T-helper 1 cell treated with Interleukin-12 subunit alpha and Interleukin-12 subunit beta and Interleukin-4 antibody, amounts not matched to agents 30 μg/mL and 1 μg/mL, for 36 hours (primary cell): Measurements from ENCODE around the gene STRADB.
"Not testable (repeated sequence)": the region's sequence is repeated elsewhere in the genome, so short reads cannot be mapped to it uniquely, and the experiment has no call there.

ENCODE experiments used
- H3K27ac Mint-ChIP-seq: one replicate; pipeline ENCODE4 v1.8.0; 2021; ENCODE audit warnings: mild to moderate bottlenecking, mixed read lengths
- H3K27me3 Mint-ChIP-seq: one replicate; pipeline ENCODE4 v1.8.0; 2021; ENCODE audit warnings: low read depth, mixed read lengths
- H3K36me3 Mint-ChIP-seq: one replicate; pipeline ENCODE4 v1.8.0; 2021; ENCODE audit warnings: low read depth, mixed read lengths
- H3K4me1 Mint-ChIP-seq: one replicate; pipeline ENCODE4 v1.8.0; 2021; ENCODE audit warnings: low read depth, mixed read lengths
- H3K4me3 Mint-ChIP-seq: one replicate; pipeline ENCODE4 v1.8.0; 2021; ENCODE audit warnings: mild to moderate bottlenecking, moderate library complexity, mixed read lengths
- H3K9me3 Mint-ChIP-seq: one replicate; pipeline ENCODE4 v1.8.0; 2021; ENCODE audit warnings: mixed read lengths

STRADB gene

DNA sequence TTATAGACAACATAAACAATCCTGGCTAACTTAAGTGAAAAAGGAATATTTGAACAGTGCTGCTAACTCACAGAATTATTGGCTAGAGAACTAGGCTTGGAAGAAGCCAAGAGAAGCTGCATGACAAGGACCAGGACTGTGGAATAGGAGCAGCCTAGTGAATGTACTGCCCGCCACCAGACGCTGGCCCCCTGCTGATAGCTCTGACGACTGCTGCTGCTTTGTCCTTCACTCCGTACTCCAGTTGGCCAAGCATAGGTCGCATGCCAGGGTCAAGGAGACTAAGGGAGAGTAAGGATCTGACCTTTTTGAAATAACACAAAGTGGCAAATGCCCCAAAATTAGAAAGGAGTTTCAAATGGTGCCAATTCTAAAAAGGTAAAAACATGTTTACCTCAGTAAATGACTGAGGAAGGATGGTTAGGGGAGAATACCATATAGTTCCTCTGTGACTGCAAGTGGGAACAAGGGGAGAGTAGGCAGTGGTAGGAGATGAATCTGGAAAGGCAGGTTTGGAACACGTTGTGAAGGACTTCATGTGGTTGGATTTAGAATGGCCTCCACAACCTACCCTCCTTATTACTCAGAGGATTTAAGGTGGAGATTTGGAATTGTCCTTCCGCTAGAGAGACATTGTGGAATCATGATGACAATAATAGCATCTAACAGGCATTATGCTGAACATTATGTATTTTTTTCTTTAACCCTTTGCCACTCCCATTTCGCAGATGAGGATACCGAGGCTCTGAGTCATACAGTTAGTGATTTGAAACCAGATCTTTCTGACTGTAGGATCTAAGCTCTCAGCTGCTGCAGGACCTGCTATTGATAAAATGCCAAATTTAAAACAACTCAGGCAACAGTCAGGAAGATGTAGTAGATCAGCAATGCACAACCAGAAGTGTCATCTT lies 19.5 kb downstream of the STRADB start:
- H3K27ac Mint-ChIP-seq: no peak overlapping the region
- H3K9me3 Mint-ChIP-seq: no peaks in the 10 kb centered on the region
- peaks cover 2% of the 10 kb centered on the region for H3K4me1 Mint-ChIP-seq
- H3K36me3 Mint-ChIP-seq: peaks cover 17% of the 10 kb centered on the region
- H3K4me3 Mint-ChIP-seq: no peak overlapping the region
- no peaks in the 10 kb centered on the region for H3K27me3 Mint-ChIP-seq

DNA sequence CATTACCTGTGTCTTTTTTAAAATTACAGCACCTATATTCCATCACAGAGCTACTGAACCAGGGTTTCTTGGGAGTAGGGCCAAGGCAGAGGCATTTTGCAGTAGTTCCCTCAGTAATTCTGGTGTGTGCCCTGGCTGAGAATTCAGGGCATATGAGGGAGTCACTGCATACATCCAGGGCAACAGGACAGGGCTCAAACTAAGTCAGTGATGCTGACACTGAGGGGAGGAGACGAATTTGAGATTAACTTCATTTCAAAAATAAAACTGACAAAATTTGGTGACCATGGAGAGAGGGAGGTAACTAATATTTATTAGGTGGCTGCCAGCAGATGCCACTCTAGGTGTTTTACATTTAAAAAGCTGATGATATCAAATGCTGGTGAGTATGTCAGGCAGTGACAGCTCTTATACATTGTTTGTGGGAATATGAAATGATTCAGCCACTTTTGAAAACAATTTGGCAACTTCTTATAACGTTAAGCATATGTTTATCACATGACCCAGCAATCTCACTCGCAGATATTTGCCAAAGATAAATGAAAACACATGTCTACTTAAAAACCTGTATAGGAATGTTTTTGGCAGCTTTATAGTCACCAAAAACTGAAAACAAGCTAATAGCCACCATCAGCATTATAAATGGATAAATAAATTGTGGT lies 20.3 kb downstream of the STRADB start:
- Mint-ChIP-seq H3K27ac (no peak overlapping the region), H3K9me3 (no peaks in the 10 kb centered on the region), H3K4me1 (peaks cover 2% of the 10 kb centered on the region), H3K27me3 (no peaks in the 10 kb centered on the region), H3K4me3 (no peak overlapping the region), H3K36me3 (peaks cover 17% of the 10 kb centered on the region)

DNA sequence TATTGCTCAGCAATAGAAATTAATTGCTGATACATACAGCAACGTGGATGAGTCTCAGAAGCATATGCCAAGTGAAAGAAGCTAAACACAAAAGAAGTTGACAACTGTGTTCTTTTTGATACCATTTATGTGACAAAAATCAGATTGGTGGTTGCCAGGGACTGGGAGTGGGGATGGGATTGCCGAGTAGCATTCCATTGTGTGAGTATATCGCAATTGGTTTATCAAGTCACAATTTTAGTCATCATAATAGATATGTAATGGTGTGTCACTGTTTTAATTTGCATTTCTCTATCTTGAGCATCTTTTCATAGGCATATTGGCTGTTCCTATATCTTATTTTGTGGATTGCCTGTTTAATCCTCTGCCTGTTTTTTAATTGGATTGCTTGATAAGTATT lies 20.9 kb downstream of the STRADB start:
- H3K4me3 Mint-ChIP-seq: no peak overlapping the region
- H3K27ac Mint-ChIP-seq: no peak overlapping the region
- H3K9me3 Mint-ChIP-seq: no peaks in the 10 kb centered on the region
- H3K27me3 Mint-ChIP-seq: no peaks in the 10 kb centered on the region
- H3K36me3 Mint-ChIP-seq: peaks cover 17% of the 10 kb centered on the region
- H3K4me1 Mint-ChIP-seq: peaks cover 2% of the 10 kb centered on the region

DNA sequence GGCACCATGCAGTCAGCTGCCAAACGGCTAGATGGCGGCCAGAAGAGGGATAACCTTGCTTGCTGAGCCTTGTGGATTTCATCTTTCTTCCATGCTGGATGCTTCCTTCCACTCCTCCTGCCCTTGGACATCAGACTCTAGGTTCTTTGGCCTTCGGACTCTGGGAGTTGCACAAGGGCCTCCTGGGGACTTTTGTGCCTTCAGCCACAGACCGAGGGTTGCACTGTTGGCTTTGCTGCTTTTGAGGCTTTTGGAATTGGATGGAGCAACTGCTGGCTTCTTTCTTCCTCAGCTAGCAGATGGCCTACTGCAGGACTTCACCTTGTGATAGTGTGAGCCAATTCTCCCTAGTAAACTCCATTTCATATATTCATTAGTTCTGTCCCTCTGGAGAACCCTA lies 31.0 kb downstream of the STRADB start:
- Mint-ChIP-seq H3K27ac (no peak overlapping the region), H3K9me3 (peaks cover 7% of the 10 kb centered on the region), H3K4me1 (no peaks in the 10 kb centered on the region), H3K4me3 (no peak overlapping the region), H3K27me3 (no peaks in the 10 kb centered on the region), H3K36me3 (peaks cover 2% of the 10 kb centered on the region)

DNA sequence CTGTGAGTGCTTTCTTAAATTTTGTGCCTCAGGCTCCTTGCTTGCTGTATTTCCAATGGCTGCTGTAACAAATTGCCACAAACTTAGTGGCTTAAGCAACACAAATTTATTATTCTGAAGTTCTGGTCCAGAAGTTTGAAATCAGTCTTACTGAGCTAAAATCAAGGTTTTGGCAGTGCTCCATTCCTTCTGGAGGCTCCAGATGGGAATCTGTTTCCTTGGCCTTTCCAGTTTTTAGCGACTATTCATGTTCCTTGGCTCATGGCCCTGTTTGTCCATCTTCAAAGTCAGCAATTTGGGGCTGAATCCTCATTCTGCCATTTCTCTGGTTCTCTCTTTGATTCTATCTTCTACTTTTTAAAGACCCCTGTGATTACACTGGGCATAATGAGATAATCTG lies 31.8 kb downstream of the STRADB start:
- Mint-ChIP-seq H3K4me1 (no peaks in the 10 kb centered on the region), H3K27ac (no peak overlapping the region), H3K27me3 (no peaks in the 10 kb centered on the region)

DNA sequence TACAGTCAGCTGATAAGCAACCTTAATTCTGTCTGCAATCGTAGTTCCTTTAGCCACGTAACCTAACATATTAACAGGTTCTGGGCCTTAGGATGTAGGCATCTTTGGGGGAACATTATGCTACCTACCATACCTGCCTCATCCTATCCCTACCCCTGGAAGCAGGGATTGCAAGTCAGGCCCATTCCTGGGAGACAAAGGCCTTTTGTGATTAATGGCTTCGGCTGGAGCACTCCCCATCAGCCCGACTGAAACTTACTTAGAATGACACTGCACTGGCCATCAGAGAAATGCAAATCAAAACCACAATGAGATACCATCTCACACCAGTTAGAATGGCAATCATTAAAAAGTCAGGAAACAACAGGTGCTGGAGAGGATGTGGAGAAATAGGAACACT lies 32.2 kb downstream of the STRADB start:
- H3K36me3 Mint-ChIP-seq, H3K4me3 Mint-ChIP-seq, H3K27me3 Mint-ChIP-seq, H3K9me3 Mint-ChIP-seq, H3K27ac Mint-ChIP-seq, H3K4me1 Mint-ChIP-seq: not testable (repeated sequence)

More for the DNA sequence above, 31.8 kb downstream of the STRADB start:
- peaks cover 7% of the 10 kb centered on the region for H3K9me3 Mint-ChIP-seq
- H3K36me3 Mint-ChIP-seq: peaks cover 2% of the 10 kb centered on the region
- no peak overlapping the region for H3K4me3 Mint-ChIP-seq

DNA sequence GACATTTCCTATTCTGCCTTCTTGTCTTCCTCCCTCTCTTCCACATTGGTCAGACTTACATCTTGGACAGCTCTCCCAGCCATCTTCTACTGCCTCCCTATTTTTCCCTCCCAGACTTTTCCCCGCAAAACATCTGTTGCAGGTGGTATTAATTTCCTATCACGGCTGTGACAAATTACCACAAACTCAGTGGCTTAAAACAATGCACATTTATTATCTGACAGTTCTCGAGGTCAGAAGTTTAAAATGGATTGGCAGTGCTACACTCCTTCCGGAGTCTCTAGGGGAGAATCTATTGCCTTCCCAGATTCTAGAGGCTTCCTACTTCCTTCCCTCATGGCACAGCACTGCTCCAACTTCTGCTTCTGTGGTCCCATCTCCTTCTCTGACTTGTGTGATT lies 33.3 kb downstream of the STRADB start:
- Mint-ChIP-seq H3K36me3 (peaks cover 2% of the 10 kb centered on the region), H3K27me3 (no peaks in the 10 kb centered on the region), H3K4me3 (no peak overlapping the region), H3K9me3 (peaks cover 7% of the 10 kb centered on the region), H3K27ac (no peak overlapping the region), H3K4me1 (no peaks in the 10 kb centered on the region)

DNA sequence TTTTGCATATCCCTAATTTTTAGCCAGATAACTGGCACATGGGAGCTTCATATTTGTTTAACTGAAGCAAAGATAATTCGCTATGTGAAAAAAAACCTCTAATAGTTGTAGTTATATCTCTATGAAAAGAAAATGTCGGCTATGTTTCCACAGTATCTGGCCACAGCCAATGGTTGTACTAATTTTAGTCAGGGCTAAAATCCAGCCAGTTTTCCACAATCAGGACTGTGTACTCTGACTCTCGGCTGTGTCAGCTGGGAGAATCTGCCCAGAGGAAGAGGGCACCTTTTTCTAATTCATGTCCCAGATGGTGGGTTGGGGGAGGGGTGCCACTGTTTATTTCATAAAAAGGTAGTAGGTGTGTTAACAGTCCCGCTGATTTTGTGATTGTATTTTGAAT lies 38.8 kb downstream of the STRADB start:
- Mint-ChIP-seq H3K36me3 (no peaks in the 10 kb centered on the region), H3K27me3 (peaks cover 22% of the 10 kb centered on the region), H3K27ac (no peak overlapping the region), H3K4me3 (no peak overlapping the region), H3K9me3 (peaks cover under 1% of the 10 kb centered on the region), H3K4me1 (no peaks in the 10 kb centered on the region)

DNA sequence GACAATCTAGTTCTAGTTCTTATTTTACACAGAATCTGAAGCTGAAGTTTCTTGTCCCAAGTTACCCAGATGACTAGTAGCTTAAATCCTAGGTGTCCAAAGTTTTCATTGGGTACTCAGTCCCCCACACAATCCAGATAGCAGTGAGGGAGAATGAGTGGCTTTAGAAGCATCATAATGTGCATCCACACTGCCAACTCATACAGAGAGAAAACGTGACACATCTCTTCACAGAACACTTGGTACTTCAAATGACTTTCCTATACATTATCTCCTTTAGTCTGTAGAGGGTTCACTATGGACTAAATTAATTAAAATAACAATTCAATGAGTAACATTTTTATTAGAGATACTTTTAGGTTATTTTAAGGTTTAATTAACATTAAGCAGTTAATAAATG lies 45.2 kb downstream of the STRADB start:
- no peak overlapping the region for H3K4me3 Mint-ChIP-seq
- H3K27ac Mint-ChIP-seq: no peak overlapping the region
- H3K36me3 Mint-ChIP-seq: peaks cover 5% of the 10 kb centered on the region
- peaks cover 33% of the 10 kb centered on the region for H3K27me3 Mint-ChIP-seq
- no peaks in the 10 kb centered on the region for H3K4me1 Mint-ChIP-seq
- H3K9me3 Mint-ChIP-seq: peaks cover 10% of the 10 kb centered on the region

DNA sequence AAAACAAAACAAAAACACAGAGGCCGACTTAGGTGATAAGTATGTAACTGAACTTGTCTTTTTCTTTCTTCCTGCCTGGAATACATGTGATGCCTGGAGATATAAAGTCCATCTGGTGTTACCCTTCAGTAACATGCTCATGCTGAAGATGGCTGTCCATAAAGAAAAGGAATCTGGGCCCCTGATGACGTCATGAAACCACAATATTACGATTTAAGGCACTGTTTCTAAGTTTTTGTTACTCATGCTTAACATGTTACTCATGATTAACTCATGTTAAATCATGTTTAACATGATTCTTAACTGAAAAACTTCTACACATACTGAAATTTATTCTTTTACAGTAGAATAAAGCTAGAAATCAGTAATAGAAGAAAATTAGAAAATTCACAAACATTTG lies 49.0 kb downstream of the STRADB start:
- H3K9me3 Mint-ChIP-seq: peaks cover 32% of the 10 kb centered on the region
- H3K27ac Mint-ChIP-seq: no peak overlapping the region
- H3K27me3 Mint-ChIP-seq: peaks cover 13% of the 10 kb centered on the region
- H3K4me1 Mint-ChIP-seq: no peaks in the 10 kb centered on the region
- H3K36me3 Mint-ChIP-seq: peaks cover 5% of the 10 kb centered on the region
- H3K4me3 Mint-ChIP-seq: no peak overlapping the region

DNA sequence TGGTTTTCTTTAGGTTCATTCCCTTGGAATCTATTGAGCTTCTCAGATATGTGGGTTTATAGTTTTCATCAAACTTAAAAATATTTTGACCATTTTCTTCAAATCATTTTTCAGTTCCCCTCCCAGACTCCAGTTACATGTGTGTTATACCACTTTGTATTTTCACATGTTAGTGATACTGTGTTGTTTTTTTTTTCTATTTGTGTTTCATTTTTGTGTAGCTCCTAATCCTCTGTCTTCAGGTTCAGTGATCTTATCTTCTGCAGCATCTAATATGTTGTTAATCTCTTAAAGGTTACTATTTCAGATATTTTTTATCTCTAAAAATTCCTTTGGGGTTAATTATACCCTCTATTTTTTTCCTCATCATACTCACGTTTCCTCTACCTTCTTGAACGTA lies 51.2 kb downstream of the STRADB start:
- Mint-ChIP-seq H3K36me3 (peaks cover 5% of the 10 kb centered on the region), H3K4me1 (no peaks in the 10 kb centered on the region), H3K27ac (no peak overlapping the region), H3K4me3 (no peak overlapping the region), H3K27me3 (peaks cover 6% of the 10 kb centered on the region), H3K9me3 (peaks cover 34% of the 10 kb centered on the region)

DNA sequence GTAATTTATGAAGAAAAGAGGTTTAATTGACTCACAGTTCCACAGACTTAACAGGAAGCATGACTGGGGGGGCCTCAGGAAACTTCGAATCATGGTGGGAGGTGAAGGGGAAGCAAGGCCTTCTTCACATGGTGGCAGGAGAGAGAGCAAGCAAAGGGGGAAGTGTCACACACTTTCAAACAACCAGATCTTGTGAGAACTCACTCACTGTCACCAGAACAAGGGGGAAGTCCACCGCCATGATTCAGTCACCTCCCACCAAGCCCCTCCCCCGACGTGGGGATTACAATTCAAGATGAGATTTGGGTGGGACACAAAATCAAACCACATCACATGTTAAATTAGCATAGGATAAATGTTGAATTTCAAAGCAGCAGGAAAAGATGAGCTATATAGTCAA lies 56.2 kb downstream of the STRADB start:
- H3K4me1 Mint-ChIP-seq: no peaks in the 10 kb centered on the region
- no peak overlapping the region for H3K27ac Mint-ChIP-seq
- H3K9me3 Mint-ChIP-seq: peaks cover 21% of the 10 kb centered on the region
- no peaks in the 10 kb centered on the region for H3K27me3 Mint-ChIP-seq
- no peak overlapping the region for H3K4me3 Mint-ChIP-seq
- H3K36me3 Mint-ChIP-seq: no peaks in the 10 kb centered on the region

DNA sequence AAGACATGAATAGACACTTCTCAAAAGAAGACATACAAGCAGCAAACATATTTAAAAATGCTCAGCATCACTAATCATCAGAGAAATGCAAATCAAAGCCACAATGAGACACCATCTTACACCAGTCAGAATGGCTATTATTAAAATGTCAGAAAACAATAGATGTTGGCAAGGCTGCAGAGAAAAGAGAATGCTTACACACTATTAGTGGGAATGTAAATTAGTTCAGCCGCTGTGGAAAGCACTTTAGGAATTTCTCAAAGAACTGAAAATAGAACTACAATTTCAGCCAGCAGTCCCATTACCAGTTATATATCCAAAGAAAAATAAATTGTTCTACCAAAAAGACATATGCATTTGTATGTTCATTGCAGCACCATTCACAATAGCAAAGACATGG lies 61.7 kb downstream of the STRADB start:
- H3K27me3 Mint-ChIP-seq: no peaks in the 10 kb centered on the region
- H3K4me3 Mint-ChIP-seq: no peak overlapping the region
- no peaks in the 10 kb centered on the region for H3K36me3 Mint-ChIP-seq
- no peaks in the 10 kb centered on the region for H3K4me1 Mint-ChIP-seq
- H3K9me3 Mint-ChIP-seq: peaks cover 3% of the 10 kb centered on the region
- H3K27ac Mint-ChIP-seq: no peak overlapping the region

DNA sequence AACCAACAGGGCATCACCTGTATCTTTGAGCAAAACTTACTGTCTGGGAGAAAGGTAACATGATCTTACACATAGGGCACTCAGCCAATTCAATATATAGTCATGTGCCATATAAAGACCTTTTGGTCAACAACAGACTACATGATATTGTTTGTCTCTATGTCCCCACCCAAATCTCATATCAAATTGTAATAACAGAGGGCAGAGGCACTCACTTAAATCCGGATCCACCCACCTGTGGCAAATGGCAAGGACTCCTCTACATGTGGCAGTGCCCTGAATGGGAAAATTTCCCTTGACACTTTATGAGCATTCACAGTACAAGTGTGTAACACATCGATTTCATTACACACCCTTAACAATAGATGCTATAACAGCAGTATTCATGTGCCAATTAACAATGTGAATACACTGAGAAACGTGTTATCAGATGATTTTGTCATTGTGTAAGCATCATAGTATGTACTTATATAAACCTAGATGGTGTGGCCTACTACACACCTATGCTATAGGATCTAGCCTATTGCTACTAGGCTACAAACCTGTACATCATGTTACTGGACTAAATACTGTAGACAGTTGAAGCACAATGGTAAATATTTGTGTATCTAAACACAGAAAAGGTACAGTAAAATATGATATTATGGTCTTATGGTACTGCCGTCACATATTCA lies 64.2 kb downstream of the STRADB start:
- Mint-ChIP-seq H3K4me3 (no peak overlapping the region), H3K27ac (no peak overlapping the region), H3K36me3 (no peaks in the 10 kb centered on the region), H3K9me3 (peaks cover 16% of the 10 kb centered on the region), H3K4me1 (no peaks in the 10 kb centered on the region), H3K27me3 (no peaks in the 10 kb centered on the region)

DNA sequence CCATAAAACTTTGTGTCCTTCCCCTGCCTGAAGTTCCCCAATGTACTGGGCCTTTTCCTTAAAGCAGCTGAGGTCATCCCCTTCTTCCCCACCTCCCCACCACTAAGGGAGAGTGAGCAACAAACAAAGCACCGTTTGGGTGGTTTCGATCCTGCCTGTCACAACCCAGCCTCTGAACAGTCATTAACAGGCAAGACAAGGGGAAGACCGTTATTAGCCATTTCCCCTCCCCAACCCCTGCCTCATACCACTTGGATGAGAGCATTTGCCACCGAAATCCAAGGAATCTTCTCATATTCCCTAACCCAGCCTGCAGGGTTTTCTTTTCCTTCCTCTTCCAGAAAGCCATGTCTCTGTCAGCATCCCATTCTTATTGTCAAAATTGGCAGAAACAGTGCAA lies 65.6 kb downstream of the STRADB start:
- no peak overlapping the region for H3K27ac Mint-ChIP-seq
- no peaks in the 10 kb centered on the region for H3K27me3 Mint-ChIP-seq
- H3K4me3 Mint-ChIP-seq: no peak overlapping the region

More for the DNA sequence above, 65.6 kb downstream of the STRADB start:
- no peaks in the 10 kb centered on the region for H3K4me1 Mint-ChIP-seq
- H3K36me3 Mint-ChIP-seq: no peaks in the 10 kb centered on the region
- peaks cover 26% of the 10 kb centered on the region for H3K9me3 Mint-ChIP-seq
